HK-2 (cell line): ENCODE data around the gene PAX5.
"Not testable (repeated sequence)": the region's sequence is repeated elsewhere in the genome, so short reads cannot be mapped to it uniquely, and the experiment has no call there.

ENCODE experiments used
- DNase-seq: peaks from one replicate; pipeline ENCODE4 v3.0.0-alpha.2; 2018; ENCODE audit not compliant: unreplicated experiment

PAX5 gene

DNA sequence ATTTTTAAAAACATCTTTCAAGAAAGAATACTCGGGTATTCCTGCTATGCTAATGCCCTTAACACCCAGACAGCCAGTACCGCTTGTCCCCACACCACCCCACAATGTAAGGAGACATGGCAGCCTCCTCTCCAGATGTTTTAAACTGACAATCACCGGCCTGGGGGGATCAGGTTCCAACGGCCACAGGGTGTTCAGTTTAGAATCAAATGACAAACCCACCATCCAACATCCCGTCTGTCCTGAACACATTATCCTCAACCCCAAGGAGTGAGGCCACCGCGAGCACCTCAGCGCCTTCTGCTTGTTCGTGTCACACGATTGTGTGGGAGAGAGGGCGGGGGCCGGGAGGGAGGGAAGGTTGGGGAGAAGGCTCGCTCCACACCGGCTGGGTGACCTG is 152.8 kb downstream of the PAX5 start:
- no peak for DNase-seq

DNA sequence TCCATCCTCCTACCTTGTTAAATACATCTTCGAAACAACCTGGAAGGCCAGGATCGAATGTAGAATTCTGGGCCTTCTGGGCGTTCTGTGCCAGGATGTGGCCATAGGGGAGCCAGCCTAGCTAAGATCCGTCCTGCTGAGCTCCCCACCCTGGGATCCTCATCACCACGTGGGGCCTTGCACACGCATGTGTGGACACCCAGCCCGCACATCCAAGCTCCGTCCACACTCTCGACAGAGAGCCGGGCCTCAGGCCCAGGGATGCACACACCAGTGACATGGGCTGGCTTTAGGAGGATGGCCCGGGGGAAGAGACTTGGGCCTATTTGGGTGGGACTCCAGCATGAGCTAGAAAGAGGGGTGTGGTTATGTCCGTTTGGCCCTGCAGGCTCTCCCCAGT is 154.0 kb downstream of the PAX5 start:
- DNase-seq = no peak

DNA sequence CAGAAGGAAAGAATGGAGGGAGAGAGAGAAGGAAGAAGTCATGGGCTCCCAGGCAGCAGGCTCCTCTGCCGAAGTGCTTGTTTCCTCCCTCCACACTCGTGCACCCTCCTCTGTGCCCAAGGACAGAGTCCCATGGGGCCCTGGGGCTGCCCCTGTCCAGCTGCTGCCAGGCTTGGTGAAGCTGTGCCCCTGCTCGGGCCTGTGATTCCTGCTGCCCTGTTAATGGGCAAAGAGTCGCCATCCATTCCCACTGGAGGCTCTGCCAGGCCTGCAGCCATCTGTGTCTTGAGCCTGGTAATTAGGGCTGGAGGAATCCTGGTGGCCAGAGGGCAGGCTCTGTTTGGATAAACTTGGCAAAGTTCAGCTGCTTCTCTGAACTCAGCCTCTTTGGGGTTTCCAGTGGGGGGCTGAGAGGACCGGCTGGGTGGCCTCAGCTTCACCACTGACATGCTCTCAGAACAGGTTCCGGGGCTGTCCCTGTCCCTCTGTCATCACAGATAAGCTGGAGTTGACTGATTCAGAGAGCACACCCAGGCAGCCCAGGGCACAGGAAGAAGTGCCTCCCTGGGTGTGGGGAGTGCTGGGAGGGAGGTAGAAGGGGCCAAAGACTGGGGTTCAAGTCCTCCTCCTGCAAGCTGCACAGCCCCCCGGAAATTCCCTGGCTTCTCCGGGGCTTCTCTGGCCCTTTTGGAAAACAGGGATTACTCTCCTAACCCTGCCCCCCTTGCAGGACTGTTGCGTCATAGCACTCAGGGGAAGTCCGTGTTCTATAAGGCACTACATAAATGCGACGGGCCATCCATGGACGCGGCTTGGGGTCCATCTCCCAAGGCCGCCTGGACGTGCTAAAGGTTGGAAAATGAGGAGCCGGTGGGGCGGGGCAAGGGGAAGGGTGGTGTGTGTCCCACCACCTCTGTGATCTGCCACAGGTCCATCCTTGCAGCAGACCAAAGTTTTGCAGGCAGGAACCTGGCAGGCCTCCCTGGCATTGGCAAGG is 154.8 kb downstream of the PAX5 start:
- DNase-seq = no peak

DNA sequence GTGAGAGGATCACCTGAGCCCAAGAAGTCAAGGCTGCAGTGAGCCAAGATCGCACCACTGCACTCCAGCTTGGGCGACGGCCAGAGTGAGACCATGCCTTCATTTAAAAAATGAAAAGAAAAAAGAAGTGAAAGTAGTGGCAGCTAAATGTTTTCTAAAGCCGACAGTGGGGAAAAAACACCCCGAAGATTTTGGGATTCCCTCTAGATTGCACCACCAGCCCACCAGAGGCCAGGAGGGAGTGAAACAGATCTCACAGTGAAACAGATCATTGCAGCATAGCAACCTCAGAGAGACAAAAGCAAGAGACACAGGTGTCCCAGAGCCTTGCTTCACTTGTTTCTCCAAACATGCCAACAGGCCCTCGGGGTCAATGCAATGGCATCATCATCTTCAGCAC is 156.8 kb downstream of the PAX5 start:
- no peak for DNase-seq

DNA sequence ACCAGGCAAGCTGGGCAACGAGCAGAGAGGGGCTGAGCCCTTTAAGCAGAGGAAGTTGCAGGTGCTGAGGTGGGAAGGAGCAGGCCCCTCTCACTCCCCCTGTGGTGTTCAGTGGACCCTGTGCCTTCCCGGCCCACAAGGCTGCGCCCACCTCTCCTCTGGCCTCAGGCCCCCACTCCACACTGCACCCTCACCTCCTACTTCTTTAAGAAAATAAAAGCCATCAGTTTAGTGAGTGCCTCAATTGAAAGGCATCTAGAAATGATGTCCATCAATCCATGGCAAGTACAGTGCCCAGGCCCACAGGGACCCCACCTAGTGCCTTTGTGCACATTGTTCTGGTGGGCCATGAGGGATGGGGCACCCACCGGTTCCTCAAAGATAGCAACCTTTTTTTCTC is 158.0 kb downstream of the PAX5 start:
- DNase-seq = no peak

DNA sequence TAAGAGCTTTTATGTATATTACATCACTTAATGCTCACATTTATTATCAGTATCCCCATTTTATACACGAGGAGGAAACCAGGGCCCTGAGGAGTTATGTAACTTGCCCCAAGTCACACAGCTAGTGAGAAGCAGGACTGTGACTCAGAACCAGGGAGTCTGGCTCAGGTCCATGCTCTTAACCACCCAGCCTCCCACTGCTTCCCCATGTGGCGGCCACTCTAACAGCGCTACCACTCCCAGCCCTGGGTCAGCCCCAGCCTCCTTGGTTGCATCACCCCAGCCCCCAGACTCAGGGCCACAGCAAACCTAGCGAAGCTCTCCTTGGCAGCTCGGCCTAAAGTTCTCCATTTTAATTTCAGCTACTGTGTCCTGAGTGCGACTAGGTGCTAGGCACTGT is 159.1 kb downstream of the PAX5 start:
- DNase-seq = no peak

DNA sequence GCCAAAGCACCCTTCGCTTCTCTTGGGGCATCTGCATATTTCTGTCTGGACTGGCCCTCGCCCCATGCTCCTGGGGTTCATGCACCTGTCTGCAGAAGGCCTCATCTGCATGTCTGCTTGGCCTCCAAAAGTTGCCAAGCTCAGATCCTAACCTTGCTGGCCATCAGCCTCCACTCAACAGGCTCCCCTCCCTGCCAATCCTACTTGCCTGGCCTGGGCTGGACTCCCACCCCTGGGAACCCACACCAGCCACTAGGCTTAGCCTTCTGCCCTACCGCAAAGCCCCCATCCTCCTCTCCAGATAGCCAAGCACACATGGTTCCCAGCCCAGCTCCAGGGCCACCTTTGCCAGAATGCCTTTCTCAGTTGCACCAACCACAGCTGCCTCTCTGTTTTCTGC is 159.8 kb downstream of the PAX5 start:
- no peak for DNase-seq

DNA sequence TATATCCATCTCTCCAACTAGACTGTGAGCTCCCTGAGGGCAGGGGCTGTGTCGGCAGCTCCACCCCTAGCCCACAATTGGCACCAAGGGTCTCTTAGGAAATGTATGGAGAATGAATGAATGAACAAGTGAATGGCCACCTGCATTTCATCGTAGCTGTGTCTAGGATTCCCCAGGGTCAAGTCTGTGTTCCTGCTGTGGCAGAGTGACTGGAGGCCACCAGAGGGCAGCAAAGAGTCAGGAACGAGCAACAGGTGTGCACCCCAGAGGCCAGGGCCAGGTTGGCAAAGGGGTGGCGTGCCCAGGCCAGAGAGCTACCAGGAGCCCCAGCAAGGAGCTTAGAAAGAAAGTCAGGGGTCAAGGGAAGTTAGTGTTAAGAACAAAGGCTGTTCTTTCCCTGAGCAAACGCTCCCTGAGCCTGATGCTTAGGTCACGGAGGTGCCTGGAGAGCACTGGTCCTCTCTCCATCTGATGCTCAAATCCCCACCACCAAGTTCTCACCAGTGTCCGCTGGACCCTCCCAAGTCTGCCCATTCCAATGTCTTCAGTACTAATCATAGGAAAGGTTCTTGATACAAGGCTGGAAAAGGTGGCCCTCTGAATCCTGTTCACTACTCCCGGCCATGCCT is 160.7 kb downstream of the PAX5 start:
- DNase-seq = peak; percentile 50

DNA sequence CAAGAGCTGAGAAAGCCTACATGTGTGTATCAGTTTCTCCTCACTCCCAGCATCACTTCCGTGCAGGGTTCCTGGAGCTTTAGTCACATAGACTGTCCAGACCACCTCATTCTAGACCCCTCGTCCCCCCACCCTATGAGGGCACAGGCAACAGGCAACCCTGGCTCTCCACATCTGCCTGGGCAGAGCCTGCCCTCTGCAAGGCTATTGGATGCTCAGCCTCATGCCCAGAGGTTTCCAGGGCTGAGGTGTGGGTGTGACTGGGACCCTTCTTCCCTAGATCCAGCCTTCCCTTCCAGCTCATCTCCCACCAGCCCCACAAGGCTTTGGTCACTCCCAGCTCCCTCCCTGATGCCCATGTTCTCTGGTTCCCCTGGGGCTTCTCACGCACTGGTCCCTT is 161.4 kb downstream of the PAX5 start:
- no peak for DNase-seq

DNA sequence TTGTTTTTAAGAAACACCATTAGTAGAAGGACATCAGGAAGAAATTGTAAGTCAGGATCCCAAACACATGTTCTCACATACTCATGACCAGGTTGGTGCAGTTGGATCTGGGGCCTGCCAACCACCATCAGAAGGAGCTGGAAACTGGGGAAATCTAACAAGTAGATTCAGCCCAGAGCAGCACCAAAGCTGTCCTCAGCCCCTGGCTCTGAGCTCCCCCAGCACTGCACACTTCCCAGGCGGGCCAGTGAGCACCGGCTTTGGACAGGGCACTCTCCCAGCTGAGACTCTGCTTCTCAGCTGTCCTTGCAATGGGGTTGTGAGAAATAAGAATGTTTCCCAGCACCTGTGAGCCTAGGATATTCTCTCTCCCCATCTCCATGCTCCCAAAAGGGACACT is 162.5 kb downstream of the PAX5 start:
- DNase-seq = no peak

DNA sequence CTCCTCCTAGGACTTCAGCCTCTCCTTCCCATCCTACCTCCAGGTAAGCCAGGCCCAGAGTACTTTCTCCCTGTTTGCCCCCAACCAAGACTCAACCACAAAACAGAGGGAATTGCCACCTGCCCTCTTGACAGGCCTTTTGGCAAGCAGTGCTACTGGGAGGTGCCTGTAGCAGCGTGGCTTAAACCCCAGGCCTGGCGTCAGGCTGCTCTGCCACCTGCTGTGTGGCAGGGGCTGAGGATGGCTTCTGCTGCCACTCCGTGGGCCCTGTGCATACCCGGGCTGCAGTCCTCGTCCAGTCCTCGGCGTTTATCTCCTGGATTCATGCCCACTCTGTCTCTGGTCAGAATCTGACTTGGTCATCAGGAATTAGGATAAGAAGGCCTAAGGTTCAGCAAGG is 163.1 kb downstream of the PAX5 start:
- no peak for DNase-seq

DNA sequence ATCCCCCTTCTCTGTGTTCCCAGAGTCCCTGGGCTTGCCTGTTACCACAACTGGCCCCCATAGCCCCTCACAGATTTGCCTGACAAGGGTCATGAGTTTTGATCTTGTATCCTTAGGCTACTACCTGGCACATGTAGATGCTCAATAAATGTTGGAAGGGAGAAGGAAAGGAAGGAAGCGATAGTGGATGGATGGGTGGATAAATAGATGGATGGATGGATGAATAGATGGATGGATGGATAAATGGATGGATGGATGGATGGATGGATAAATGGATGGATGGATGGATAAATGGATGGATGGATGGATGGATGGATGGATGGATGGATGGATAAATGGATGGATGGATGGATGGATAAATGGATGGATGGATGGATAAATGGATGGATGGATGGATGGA is 164.5 kb downstream of the PAX5 start:
- DNase-seq = not testable (repeated sequence)

DNA sequence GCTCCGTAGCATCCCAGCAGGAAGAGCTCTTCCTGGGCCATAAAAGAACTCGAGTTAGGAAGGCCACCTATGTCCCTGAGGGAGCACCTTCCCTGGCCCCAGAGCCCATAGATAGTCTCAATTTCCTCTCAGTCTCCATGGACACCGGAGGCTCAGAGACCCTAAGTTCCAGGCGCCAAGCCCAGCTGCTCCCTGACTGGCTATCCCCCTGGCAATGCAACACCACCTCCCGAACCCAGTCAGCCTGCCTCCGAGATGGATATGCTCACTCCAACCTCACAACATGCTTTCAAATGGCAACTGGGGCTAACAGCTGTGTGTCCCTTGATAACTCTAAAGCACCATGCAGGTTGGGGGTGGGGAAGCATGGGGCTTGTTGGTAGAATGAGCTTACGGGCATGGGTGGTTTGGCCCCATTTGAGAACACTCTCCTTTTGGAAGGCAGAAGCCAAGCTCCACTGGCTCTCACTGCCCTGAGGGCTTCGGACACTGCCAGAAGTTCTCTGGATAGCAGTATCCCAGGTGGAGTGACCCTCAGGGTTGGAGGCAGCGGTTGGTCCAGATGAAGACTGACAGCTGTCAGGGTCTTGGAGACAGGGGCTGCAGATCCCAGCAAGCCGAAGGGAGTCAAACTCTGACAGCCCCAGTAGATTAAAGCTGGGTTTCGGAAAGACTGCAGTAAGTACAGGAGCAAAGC is 165.3 kb downstream of the PAX5 start:
- no peak for DNase-seq

DNA sequence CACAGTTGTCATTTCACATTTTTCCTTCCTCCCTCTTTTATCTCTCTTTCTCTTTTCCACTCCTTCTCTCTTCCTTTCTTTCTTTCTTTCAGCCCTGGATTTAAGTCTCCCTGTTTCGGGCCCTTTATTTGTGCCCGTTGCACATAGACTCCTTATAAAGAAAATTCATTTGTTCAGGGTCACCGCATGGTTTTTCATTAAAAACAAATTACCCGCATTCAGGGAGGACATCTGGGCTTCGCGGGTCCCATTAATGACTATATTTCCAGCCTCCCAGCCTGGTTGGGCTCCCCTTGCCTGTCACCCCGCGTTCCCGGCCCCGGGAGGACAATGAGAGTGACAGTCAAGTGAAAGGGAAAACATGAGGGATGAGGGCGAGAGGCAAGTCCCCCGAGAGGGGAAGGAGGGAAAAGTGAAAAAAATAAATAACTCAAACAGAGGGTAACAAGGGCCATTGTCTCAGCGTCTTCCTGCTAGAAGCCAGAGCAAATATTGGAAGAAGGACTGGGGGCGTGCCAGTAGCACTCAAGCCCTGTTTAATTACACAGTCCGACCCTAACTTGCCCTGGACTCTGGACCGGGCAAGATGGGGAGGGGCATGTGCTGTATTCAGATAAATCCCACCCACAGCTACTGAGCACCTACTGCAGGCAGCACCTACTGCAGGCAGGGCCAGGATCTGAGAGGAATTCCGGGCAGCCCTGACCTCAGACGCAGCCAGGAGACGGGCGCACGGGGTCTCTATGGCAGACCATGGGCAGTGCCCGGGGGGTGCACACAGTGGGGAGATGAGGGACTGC is 166.2 kb downstream of the PAX5 start:
- DNase-seq = no peak

DNA sequence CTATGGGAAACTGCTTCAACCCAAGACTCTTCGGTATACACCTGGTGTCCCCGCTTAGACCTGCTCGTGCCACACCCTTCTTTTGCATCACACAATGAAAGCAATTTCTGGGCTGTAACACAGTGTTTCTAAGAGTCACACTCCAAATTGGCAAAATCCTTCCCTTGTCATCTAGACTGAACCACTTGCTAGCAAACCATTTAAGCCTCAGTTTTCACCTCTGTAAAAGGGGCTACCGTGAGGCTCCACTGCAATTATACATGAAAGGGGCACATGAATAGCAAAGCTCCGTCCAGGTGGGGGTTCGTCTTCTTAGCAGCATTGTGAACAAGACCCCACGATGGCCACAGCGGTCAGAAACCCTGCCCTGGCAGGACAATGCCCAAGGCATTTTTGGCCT is 166.8 kb downstream of the PAX5 start:
- DNase-seq = no peak

DNA sequence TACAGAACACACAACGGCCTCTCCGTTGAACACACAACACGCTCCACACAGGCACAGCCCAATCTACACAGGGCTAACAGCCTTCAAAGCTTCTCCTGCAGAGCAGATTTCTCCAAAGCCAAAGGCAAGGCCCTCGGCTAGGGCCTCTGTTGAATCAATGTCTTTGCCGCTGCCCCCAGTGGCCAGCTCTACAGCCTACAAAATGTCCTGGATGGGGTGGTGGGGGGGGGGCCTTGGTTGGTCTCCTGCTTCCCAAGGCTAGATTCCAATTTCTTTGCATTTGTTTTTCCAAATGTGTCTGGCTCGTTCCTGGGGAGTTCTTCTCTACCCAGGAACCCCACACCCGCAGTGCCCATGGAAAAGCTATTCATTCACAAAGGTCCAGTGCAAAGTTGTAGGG is 167.2 kb downstream of the PAX5 start:
- no peak for DNase-seq

DNA sequence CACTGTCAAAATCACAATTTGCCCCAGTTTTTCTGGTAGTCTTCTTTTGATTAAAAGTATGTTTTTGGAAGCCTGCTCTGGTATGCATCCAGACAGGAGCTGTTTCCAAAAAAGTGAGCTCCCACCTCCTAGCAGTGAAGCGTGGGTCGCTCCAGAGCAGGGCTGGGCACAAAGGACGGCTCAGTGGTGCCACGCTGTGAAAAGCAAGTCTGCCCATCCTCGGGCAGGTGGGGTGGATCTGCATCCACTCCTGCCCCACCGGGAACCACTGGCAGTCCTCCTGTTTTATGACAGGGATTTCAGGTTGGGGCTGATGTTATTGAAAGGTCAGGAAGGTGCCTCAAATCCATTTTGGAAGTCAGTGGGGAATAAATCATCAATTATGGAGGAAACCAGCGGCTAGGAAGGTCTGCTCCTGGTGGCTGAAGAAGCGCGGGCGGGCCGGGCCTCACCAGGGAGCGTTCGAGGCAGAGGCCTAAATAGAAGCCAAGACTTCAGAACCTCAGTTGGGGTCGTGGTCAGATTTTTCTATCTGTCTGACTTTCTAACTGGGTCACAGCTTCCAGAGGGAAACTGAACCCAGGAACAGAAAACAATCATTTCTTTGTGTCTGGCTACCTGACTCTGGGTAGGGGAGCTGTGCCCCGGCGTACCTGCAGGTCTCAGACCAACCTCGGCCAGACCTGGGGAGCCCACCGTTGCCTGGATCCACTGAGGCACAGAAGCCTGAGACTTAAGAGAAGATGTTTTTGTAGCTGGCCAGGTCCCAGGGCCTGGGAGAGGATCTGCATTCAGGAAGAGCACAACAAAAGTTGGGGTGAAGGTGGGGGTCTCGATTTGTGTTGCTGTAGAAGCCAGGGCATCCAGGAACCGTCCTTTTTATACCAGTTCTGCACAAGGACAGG is 168.1 kb downstream of the PAX5 start:
- no peak for DNase-seq

DNA sequence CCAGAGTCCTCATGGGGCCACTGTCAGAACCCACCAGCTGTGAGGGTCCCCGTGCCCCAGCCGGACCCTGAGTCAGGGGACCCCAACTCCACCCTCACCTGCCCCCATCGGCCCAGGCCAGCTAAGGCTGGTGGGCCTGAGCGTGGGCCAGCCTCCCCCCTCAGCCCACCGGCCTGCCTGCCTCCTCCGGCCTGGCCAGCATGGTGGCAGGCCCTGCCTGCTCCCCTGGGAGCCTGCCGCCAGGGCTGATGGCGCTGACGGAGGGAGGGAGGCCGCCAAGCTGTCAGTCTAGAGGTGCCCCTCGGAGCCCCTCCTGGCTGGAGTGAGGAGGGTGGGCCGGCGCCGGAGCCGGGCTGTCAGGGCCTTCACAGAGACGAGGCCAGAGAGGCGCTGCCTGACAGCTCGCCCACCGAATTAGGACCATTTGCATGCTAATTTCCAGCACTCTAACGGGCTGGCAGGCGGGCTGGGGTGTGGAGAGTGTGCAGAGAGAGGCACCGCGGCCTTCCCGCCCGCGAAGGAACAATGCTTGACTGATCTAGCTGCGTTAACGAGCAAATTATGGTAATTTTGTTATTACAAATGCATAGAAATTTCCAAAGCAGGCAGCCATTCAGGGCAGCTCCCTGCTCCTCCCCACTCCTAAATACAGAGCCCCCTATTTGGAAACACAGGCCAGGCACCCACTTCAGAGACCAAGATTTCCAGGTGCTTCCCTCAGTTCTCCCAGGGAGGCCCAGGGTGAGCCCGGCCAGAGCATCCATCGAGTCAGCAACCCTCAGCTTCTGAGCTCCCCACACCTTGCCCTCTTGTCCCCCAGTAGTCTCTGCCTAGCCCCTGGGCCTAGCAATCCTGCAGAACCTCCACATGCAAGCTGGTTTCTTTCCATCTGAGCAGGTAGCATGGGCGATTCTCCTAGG is 169.3 kb downstream of the PAX5 start:
- DNase-seq = no peak
